ENCODE results near the gene SMYD2. TPM values are rescaled to one million over a fixed set of nuclear protein-coding genes. Genes with fewer than 3 reads are reported as not detected.

SMYD2 gene
- total and polyA plus RNA-seq, 10 of the 15 experiments (the other 5 are each of a cell fraction or from before 2014, with no cell fraction given), result 8.3 to 55.7 (median 26.4) TPM

GRCh38 chr1:214281021-214281719 lies at the start of gene SMYD2 (continued):
- no peak for TF ChIP-seq SUPT20H (IDR thresholded peaks at IDR 0.05; ENCODE audit: borderline replicate concordance, control insufficient read depth, low read depth, low read length)
- no peak for TF ChIP-seq ATF3 (IDR thresholded peaks at IDR 0.05; ENCODE audit: borderline replicate concordance, extremely low read depth, low read depth, low read length)
- TF ChIP-seq IRF5 (IDR thresholded peaks at IDR 0.05; ENCODE audit: borderline replicate concordance), result no peak
- TF ChIP-seq REST (IDR thresholded peaks at IDR 0.05; ENCODE audit: low read depth, low read length), result no peak
- TF ChIP-seq MYB (IDR thresholded peaks at IDR 0.05; ENCODE audit: borderline replicate concordance, low read depth, low read length), result no peak
- no peak for TF ChIP-seq POU2F2 (IDR thresholded peaks at IDR 0.05; ENCODE audit: borderline replicate concordance, low read depth, low read length)
- no peak for TF ChIP-seq NFIC (IDR thresholded peaks at IDR 0.05; ENCODE audit: low read depth, low read length)
- TF ChIP-seq NR2F1 (conservative IDR thresholded peaks at IDR 0.05), result no peak
- 0 out of 2 replicates have a peak, but pooled peaks have one; percentile 12 for TF ChIP-seq RCOR1 (conservative IDR thresholded peaks at IDR 0.05; ENCODE audit: low read depth, low read length)
- no peak for TF ChIP-seq ZBTB11 (CRISPR knock-in tag; IDR thresholded peaks at IDR 0.05)
- TF ChIP-seq MTA3 (IDR thresholded peaks at IDR 0.05; ENCODE audit: borderline replicate concordance, low read length), result no peak
- no peak for TF ChIP-seq HSF1 (IDR thresholded peaks at IDR 0.05; ENCODE audit: low read depth, low read length)

All from GM12878 (cell line).